Middle frontal gyrus (tissue), 1 donor: ENCODE data around the gene GIPC1.

Source experiments
- DNase-seq: peaks from one replicate; pipeline ENCODE4 v3.0.0-alpha.2; 2015; ENCODE audit warnings: low spot score; ENCODE audit errors: extremely low spot score

The GIPC1 gene

DNA sequence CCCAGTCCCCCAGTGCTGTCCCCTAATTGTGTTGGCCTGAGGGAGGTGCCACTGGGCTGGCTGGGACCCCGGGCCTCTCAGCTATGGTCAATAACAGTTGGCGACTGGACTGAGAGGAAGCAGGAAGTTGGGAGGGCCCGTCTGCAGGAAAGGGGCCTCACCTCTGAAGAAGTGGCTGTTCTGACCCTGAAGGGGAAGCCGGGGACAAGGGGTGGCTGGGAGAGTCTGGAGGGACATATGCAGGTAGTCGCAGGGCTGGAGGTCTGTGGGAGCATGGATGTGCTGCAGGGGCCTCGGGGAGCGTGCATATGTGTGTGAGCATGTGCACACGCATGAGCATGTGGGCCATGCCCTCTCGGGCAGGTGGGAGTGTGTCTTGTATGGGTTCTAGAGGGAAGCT lies 56.9 kb downstream of the GIPC1 start:
- DNase-seq, result no peak

DNA sequence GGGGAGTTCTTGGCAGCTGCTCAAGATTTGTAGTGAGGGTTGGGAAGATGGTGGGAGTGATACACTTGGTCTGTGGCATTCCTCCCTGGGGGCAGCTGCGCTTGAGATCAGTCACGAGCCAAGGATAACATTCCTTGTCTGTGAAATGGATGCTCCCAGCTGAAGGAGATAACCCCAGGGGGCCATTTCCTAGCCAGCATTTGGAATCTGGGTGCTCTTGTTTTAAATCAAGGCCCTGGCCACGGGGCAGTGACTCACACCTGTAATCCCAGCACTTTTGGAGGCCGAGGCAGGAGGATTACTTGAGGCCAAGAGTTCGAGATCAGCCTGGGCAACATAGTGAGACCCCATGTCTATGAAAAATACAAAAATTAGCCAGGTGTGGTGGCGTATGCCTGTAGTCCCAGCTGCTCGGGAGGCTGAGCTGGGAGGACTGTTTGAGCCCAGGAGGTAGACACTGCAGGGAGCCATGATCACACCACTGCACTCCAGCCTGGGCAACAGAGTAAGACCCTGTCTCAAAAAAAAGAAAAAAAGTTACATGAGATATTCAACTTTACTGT lies 58.3 kb downstream of the GIPC1 start:
- no peak for DNase-seq

DNA sequence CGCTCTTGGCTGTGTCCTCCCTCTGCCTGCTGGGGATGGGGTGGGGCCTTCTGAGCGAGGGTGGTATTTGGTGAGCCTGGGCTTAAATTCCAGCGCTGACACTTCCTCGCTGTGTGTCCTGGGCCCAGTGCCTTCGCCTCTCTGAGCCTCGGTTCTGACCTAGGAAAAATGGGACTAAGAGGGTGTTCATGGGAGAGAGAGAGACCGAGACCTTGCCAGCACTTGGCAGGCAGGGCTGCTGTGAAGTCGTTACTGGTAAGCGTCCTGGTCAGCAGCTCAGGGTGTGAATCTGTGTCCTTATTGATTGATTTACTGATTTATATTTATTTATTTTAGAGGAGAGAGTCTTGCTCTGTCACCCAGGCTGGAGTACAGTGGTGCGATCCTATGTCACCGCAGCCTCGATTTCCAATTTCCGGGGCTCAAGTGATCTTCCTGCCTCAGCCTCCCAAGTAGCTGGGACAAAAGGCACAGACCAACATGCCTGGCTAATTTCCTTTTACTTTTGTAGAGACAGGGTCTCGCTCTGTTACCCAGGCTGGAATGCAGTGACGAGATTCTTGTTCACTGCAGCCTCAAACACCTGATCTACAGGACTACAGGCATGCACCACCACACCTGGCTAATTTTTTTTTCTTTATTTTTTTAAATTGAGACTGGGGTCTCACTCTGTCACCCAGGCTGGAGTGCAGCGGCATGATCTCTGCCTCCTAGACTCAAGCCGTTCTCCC lies 60.4 kb downstream of the GIPC1 start:
- no peak for DNase-seq

DNA sequence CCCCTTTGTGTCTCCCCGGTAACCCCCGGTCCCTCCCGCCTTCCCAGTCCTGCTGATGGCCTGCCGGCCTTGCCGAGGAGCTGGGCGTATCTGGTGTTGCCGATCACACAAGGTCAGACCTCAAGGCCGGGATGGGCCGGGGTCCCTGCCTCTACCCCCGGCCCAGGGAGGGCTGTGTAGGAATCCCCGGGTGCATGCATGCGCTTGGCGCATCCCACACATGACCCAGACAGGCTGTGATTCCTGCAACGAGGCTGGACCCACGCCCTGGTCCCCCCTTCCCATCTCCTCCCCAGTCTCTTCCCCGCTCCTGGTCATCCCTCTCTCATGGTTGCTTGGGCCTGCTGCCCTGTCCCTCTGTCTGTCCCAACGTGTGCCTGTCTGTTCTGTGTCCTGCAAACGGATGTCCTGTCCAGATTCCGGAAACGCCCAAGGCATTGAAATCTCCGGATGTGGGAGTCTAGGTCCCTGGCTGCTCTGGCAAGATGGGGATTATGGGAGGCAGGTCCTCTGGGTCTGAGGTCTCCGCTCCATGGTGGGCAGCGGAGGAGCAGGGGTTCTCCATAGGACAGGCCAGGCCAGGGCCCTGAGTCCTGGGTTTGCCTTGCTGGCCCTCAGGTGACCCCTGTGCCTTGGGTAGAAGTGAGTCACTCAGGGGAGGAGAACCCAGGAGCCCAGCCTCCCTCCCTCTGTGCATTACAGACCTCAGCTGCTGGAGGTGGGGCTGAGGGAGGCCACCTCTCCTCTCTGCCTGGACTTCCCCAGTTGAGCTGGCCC lies 61.2 kb downstream of the GIPC1 start:
- DNase-seq, result no peak

DNA sequence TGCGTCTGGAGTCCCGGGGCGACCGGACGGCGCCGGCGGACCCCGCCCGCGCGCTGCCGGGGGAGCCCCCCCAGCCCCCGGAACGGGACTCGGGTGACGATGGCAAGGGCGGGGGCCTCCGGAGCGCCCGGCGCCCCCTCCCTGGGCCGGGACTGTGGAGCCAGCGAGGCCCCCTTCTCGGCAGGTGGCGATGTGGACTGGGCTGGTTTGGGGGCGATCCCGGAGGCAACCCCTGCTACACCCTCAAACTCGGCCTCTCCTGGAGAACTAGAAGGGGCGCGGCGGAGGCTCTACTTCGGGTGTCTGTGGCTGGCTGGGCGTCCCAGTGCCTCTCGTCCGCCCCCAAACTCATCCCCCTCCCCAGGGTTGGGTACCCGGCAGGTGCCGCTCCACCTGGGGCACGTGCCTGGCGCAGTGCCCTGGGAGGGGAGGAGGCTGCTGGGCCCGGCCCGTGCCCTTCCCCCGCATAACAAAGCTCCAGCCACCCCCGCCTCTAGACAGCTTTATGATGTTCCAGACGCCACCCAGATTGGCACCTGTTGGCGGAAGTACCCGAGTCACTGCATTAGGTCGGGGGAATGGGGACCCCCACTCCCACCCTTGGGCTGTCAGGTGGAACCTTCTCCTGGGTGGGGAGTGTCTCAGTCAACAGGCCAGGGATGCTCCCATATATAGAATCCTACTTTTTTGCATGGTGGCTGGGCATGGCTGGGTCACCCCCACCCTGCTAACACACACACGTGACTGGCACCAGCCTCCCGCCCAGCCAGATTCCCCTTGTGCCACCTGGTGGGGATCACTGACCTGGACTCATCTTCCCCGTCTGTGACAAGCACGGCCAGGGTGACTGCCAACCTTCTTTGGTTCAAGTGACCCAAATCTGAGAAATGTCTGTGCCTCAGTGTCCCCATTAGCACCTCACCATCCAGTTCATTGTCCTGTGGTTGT lies 62.1 kb downstream of the GIPC1 start:
- no peak for DNase-seq

DNA sequence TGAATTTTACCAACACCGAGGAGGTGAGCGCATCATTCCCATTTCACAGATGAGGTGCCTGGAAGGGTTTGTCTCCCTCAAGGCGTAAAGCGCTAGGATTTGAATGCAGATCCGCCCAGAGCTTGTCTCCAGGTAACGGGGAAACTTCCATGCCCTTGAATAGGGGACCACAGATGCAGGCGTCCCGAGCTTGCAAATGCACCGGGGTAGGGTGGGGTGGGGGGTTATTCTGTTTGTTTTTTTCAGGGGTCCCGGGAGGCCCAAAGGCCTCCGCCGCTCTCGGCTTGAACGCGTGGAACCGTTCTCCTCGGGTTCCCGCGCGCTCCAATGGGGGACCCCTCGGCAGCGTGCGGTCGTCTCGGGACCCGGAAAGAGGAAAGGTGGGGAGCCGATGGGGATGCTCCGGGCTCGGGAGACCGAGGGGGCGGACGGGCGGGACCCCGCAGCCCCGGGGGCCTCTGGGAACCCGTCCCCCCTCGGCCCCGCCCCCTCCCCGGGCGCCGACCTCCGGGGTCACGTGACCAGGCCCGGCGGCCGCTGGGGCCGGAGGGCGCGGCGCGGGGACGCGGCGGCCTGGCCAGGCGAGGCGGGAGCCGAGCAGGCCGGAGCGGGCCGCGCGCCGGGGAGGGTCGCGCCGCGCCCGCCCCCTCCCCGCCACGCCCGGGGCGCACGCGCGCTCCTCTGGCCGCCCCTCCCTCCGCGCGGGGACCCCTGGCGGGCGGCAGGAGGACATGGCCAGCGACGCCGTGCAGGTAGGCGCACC lies 63.0 kb downstream of the GIPC1 start, which contains the start of gene PKN1:
PKN1 (plus strand) TSS at position 516 of the 763 bp plus-strand sequence; CDS start at position 732, 216 bp downstream.
- no peak for DNase-seq

DNA sequence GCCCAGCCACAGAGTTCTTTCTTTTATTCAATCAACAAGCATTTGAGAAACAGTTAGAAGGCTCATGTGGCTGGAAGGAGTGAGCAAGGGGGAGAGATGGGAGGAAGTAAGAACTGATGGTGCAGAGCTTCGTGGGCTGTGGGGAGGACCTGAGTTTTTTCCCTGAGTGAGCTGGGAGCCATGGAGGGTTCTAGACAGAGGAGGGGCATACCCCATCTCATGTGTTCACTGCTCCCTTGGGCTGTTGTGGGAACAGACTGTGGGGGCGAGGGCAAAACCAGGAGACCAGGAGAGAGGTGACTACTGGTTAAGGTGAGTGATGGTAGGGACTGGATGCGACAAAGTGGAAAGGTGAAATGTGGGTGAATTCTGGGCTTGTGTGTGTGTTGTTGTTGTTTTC lies 65.2 kb downstream of the GIPC1 start:
- DNase-seq, result no peak

DNA sequence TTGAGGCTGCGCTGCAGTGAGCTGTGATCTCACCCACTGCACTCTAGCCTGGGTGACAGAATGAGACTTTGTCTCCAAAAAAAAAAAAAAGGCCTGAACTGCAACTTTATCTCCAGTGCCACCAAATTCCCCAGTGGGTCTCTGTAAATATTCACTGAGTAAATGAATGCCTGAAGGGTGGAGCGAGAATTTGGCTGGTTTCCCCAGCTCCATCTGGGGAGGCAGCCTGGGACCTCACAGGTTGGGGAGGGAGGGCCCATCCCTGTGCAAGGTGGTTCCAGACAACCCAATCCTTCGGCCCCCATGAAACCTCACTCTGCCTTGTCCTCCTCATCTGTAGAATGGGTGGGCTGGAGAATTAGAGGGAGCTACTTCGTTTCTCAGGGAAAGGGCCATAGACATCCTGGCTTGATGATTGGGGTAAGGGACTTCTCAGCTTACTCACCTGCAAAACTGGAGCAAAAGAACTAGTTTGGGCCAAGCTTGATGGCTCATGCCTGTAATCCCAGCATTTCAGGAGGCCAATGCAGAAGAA lies 67.0 kb downstream of the GIPC1 start:
- DNase-seq, result no peak
